OCI-LY7 (cell line): ENCODE data around the gene SLC22A14. TPM values are rescaled to one million over a fixed set of nuclear protein-coding genes. Genes with fewer than 3 reads are reported as not detected.

ENCODE experiments used
- BruUV-seq: library from RNA; stranded (reverse); fragments of 400-500 nt; replicated peaks from 2 replicates; lab custom pipeline; 2021; lab: Mats Ljungman, UMichigan
- CTCF ChIA-PET: fragments of 300-600 bp; sonication (Branson Sonifier 250); formaldehyde crosslinking; loops from one replicate; lab custom pipeline; 2022; ENCODE audit warnings: antibody characterized with exemption; ENCODE audit not compliant: unreplicated experiment; lab: Charles Lee
- POLR2A ChIA-PET: fragments of 300-600 bp; sonication (Branson Sonifier 250); formaldehyde crosslinking; loops from one replicate; lab custom pipeline; 2022; ENCODE audit warnings: antibody characterized with exemption; lab: Charles Lee
- DNase-seq: peaks from one replicate; pipeline ENCODE4 v3.0.0-alpha.2; 2015; ENCODE audit warnings: low spot score
- H2AFZ ChIP-seq: fragments of 200-600 bp; sonication (generic), shearing (Covaris generic); 2 replicates; pipeline ENCODE4 v1.6.1; 2014; ENCODE audit warnings: mild to moderate bottlenecking, antibody characterized with exemption, low read length, moderate library complexity
- H3K27ac ChIP-seq: fragments of 200-600 bp; sonication (generic); 2 replicates; pipeline ENCODE4 v1.5.1; 2014; ENCODE audit warnings: mixed run types, low read depth, mild to moderate bottlenecking, moderate library complexity, low read length, inconsistent platforms; ENCODE audit not compliant: poor library complexity, severe bottlenecking
- H3K36me3 ChIP-seq: fragments of 200-600 bp; sonication (generic); 2 replicates; pipeline ENCODE4 v1.6.1; 2014; ENCODE audit warnings: mild to moderate bottlenecking, antibody characterized with exemption, low read length, moderate library complexity, mixed read lengths; ENCODE audit not compliant: insufficient read depth
- H3K4me1 ChIP-seq: fragments of 200-600 bp; sonication (generic); 2 replicates; pipeline ENCODE4 v1.5.1; 2014; ENCODE audit warnings: mild to moderate bottlenecking, low read length; ENCODE audit not compliant: insufficient read depth, poor library complexity, severe bottlenecking
- H3K4me2 ChIP-seq: fragments of 200-600 bp; sonication (generic); 2 replicates; pipeline ENCODE4 v1.6.1; 2014; ENCODE audit warnings: mild to moderate bottlenecking, low read length
- H3K4me3 ChIP-seq: fragments of 200-600 bp; sonication (generic); 2 replicates; pipeline ENCODE4 v1.5.1; 2014; ENCODE audit warnings: mild to moderate bottlenecking, low read depth, low read length; ENCODE audit not compliant: poor library complexity, severe bottlenecking
- H3K79me2 ChIP-seq: fragments of 200-600 bp; sonication (generic); 2 replicates; pipeline ENCODE4 v1.6.1; 2016; ENCODE audit warnings: low read depth, mild to moderate bottlenecking, low read length, moderate library complexity, mixed read lengths; ENCODE audit not compliant: insufficient read depth
- H3K9me2 ChIP-seq: fragments of 200-600 bp; sonication (generic); 2 replicates; pipeline ENCODE4 v1.6.1; 2016; ENCODE audit warnings: mild to moderate bottlenecking, low read length, mixed read lengths; ENCODE audit not compliant: insufficient read depth
- H3K9me3 ChIP-seq: fragments of 200-600 bp; sonication (generic); 2 replicates; pipeline ENCODE4 v1.6.1; 2014; ENCODE audit warnings: mild to moderate bottlenecking, mixed run types, low read length, mixed read lengths
- H4K20me1 ChIP-seq: fragments of 200-600 bp; sonication (generic); 2 replicates; pipeline ENCODE4 v1.6.1; 2014; ENCODE audit warnings: mild to moderate bottlenecking, antibody characterized with exemption, low read length, moderate library complexity, mixed read lengths; ENCODE audit not compliant: insufficient read depth
- CTCF ChIP-seq: fragments of 200-600 bp; sonication (generic); conservative IDR thresholded peaks from 2 replicates; pipeline ENCODE4 v1.5.1; 2014; ENCODE audit warnings: mild to moderate bottlenecking, antibody characterized with exemption, low read length, moderate library complexity, mixed read lengths
- EZH2phosphoT487 ChIP-seq: fragments of 200-600 bp; sonication (generic); IDR thresholded peaks from 2 replicates; pipeline ENCODE4 v1.6.1; 2018; ENCODE audit warnings: low read depth, borderline replicate concordance, mild to moderate bottlenecking, mixed run types, antibody characterized with exemption, low read length, moderate library complexity, mixed read lengths
- intact Hi-C: fragments of 100-400 bp; cut with micrococcal nuclease; formaldehyde crosslinking; loops from one replicate; pipeline ENCODE4 v1.10.0; 2022; ENCODE audit not compliant: unreplicated experiment
- total RNA-seq, 2 experiments: library from RNA; depleted of rRNA in 1 of 2; stranded (reverse); fragments of >200 nt in 1 of 2; shearing (Covaris generic) in 1 of 2; gene quantifications; 2 replicates each; pipeline ENCODE4 v1.2.3, GENCODE V29; 2014 to 2022

Gene SLC22A14
- total RNA-seq, 2 experiments from 2014 or later, result not detected

GRCh38 chr3:38315488-38316230, 33.6 kb downstream of the SLC22A14 start:
- Histone ChIP-seq H3K4me2 (no peak overlapping the region), H3K36me3 (no peaks in the 10 kb centered on the region), H3K9me3 (no peaks in the 10 kb centered on the region), H3K9me2 (no peaks in the 10 kb centered on the region), H3K4me3 (no peak overlapping the region), H2AFZ (no peak overlapping the region), H4K20me1 (no peaks in the 10 kb centered on the region), H3K79me2 (no peaks in the 10 kb centered on the region), H3K4me1 (no peaks in the 10 kb centered on the region), H3K27ac (no peak overlapping the region)
- TF ChIP-seq CTCF, result no peak
- no peak for TF ChIP-seq EZH2phosphoT487
- intact Hi-C loops, result no loop called here
- DNase-seq, result no peak
- ChIA-PET CTCF (no interaction called here), POLR2A (no interaction called here)
- no TSS peak for BruUV-seq

DNA sequence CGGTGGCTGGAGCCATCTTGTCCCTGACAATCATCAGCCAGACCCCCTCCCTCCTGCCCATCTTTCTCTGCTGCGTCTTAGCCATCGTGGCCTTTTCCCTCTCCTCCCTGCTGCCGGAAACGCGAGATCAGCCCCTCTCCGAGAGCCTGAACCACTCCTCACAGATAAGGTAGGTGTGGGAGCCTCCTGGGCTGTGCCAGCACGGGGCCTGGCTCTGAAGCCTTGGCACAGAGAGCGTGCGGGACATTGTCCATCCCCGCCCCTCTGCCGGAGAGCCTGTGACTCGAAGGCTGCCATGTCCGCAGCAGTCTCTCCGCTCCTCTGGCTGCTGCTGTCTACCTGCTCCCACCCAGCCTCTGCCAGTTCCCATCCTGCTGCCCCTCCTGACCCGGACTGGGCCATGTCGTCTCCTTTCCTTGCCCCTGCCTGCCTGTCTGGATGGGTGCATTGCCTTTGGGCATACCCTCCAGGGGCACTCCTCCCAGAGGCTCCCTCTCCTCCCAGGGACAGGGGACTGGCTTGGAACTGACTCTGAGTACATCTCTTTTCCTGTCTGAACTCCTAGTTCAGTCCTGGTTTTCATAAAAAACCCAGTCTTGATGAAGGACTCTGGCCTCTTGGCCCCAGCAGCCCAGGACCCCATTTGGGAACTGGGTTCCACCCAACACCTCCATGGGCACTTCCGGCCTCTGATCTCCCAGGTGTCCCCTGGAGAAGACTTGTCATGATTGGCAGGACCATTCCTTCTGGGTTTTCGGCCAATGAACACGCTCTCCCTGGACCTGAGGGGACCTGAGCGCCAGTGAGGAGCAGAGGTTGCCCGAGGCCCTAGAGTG, 34.5 kb downstream of the SLC22A14 start:
- Histone ChIP-seq H3K4me2 (no peak overlapping the region), H3K4me1 (no peaks in the 10 kb centered on the region), H3K9me2 (no peaks in the 10 kb centered on the region), H3K36me3 (no peaks in the 10 kb centered on the region), H3K4me3 (no peak overlapping the region), H3K27ac (no peak overlapping the region), H2AFZ (no peak overlapping the region), H4K20me1 (no peaks in the 10 kb centered on the region), H3K9me3 (no peaks in the 10 kb centered on the region), H3K79me2 (no peaks in the 10 kb centered on the region)
- intact Hi-C loops, result no loop called here
- CTCF ChIA-PET, result no interaction called here
- POLR2A ChIA-PET, result no interaction called here
- TF ChIP-seq EZH2phosphoT487 (no peak), CTCF (no peak)
- BruUV-seq, result no TSS peak
- DNase-seq, result no peak
